Thoracic aorta (tissue), 2 donors: ENCODE results near the gene ANKRD65. TPM values are rescaled to one million over a fixed set of nuclear protein-coding genes. Genes with fewer than 3 reads are reported as not detected.
A peak's percentile ranks its signal among the peaks of the same experiment; 100 is the strongest.

Source experiments
- ATAC-seq: fragments of 150-250 bp; one replicate; pipeline ENCODE4 v1.8.0; 2017; ENCODE audit warnings: low read depth; ENCODE audit not compliant: insufficient number of reproducible peaks, low FRiP score
- DNase-seq: peaks from one replicate; pipeline ENCODE4 v3.0.0-alpha.2; 2020; ENCODE audit warnings: low spot score
- H3K27ac ChIP-seq, 2 donors: fragments of 200-600 bp; sonication (generic); 1 replicate in 1 of 2; 2 replicates in 1 of 2; pipeline ENCODE4 v1.5.1; 2016; ENCODE audit warnings: mild to moderate bottlenecking in 2 of 2, moderate library complexity in 2 of 2
- H3K27me3 ChIP-seq: fragments of 200-600 bp; sonication (generic); replicated peaks from 2 replicates; pipeline ENCODE4 v1.6.0; 2016; ENCODE audit warnings: mild to moderate bottlenecking; ENCODE audit not compliant: insufficient read depth
- H3K36me3 ChIP-seq: fragments of 200-600 bp; sonication (generic); one replicate; pipeline ENCODE4 v1.5.1; 2016
- H3K4me1 ChIP-seq, 2 donors: fragments of 200-600 bp; sonication (generic); 1 replicate in 1 of 2; 2 replicates in 1 of 2; pipeline versions ENCODE4 v1.5.1 to v1.6.0; 2016; ENCODE audit warnings: low read depth in 2 of 2, mild to moderate bottlenecking in 1 of 2; ENCODE audit not compliant: control insufficient read depth in 1 of 2
- H3K4me3 ChIP-seq: fragments of 200-600 bp; sonication (generic); 2 replicates; pipeline ENCODE4 v1.5.1; 2016; ENCODE audit warnings: mild to moderate bottlenecking
- H3K9me3 ChIP-seq: fragments of 200-600 bp; sonication (generic); 2 replicates; pipeline ENCODE4 v1.5.1; 2016
- CTCF ChIP-seq: fragments of 200-600 bp; sonication (generic); IDR thresholded peaks from one replicate; pipeline ENCODE4 v1.5.1; 2019; ENCODE audit warnings: antibody characterized with exemption
- total RNA-seq, 2 donors: library from RNA; depleted of rRNA; stranded (reverse); fragments of >200 nt; gene quantifications; one replicate each; pipeline versions ENCODE4 v1.1.0 to v1.2.3, GENCODE V29; 2016

Gene ANKRD65
- total RNA-seq, 2 donors from 2014 or later = 0.68 TPM; not detected in 1

- no peak for DNase-seq
- peak overlapping the region; percentile 81 for H3K4me3 ChIP-seq
- no peaks in the 10 kb centered on the region for H3K9me3 ChIP-seq
- H3K36me3 ChIP-seq = peaks cover 7% of the 10 kb centered on the region
- peak overlapping the region in 1 of 2 donors; percentile 99 for H3K27ac ChIP-seq
- no peak for ATAC-seq
- H3K4me1 ChIP-seq = peaks cover 22 to 29% of the 10 kb centered on the region in 2 donors
- H3K27me3 ChIP-seq = no peaks in the 10 kb centered on the region
- no peak for TF ChIP-seq CTCF
Observed at GRCh38 chr1:1373815-1374588, 47.1 kb downstream of the ANKRD65 start.

GRCh38 chr1:1373051-1373814 lies 47.8 kb downstream of the ANKRD65 start:
- TF ChIP-seq CTCF = no peak
- H3K27me3 ChIP-seq = no peaks in the 10 kb centered on the region
- ATAC-seq (no peak), DNase-seq (no peak)
- peaks cover 22 to 29% of the 10 kb centered on the region in 2 donors for H3K4me1 ChIP-seq
- no peak overlapping the region for H3K4me3 ChIP-seq
- peaks cover 7% of the 10 kb centered on the region for H3K36me3 ChIP-seq
- H3K9me3 ChIP-seq = no peaks in the 10 kb centered on the region
- no peak overlapping the region for H3K27ac ChIP-seq

- peak; percentile 98 for TF ChIP-seq CTCF
- H3K27me3 ChIP-seq = no peaks in the 10 kb centered on the region
- H3K9me3 ChIP-seq = no peaks in the 10 kb centered on the region
- no peak overlapping the region for H3K27ac ChIP-seq
- no peak for ATAC-seq
- DNase-seq = no peak
- peaks cover 7% of the 10 kb centered on the region for H3K36me3 ChIP-seq
- H3K4me3 ChIP-seq = no peak overlapping the region
- H3K4me1 ChIP-seq = peaks cover 22 to 29% of the 10 kb centered on the region in 2 donors
Observed at GRCh38 chr1:1371746-1372711, 49.0 kb downstream of the ANKRD65 start.

GRCh38 chr1:1371364-1371745 lies 49.7 kb downstream of the ANKRD65 start:
- DNase-seq (no peak), ATAC-seq (no peak)
- Histone ChIP-seq H3K9me3 (no peaks in the 10 kb centered on the region), H3K4me1 (peaks cover 22 to 29% of the 10 kb centered on the region in 2 donors), H3K27ac (no peak overlapping the region), H3K36me3 (peaks cover 7% of the 10 kb centered on the region), H3K4me3 (no peak overlapping the region), H3K27me3 (no peaks in the 10 kb centered on the region)
- TF ChIP-seq CTCF = no peak
